Smooth muscle cell (in vitro differentiated cells): ENCODE data around the gene LIN28A. TPM values are rescaled to one million over a fixed set of nuclear protein-coding genes. Genes with fewer than 3 reads are reported as not detected.
A peak's percentile ranks its signal among the peaks of the same experiment; 100 is the strongest.
"Not testable (repeated sequence)": the region's sequence is repeated elsewhere in the genome, so short reads cannot be mapped to it uniquely, and the experiment has no call there.

Source experiments
- DNase-seq: peaks from one replicate; lab custom pipeline; 2025; ENCODE audit not compliant: unreplicated experiment; lab: John Stamatoyannopoulos, UW
- H2AFZ ChIP-seq: fragments of 200-600 bp; sonication (generic); 2 replicates; pipeline ENCODE4 v1.6.0; 2016; ENCODE audit warnings: antibody characterized with exemption, low read depth, mild to moderate bottlenecking
- H3F3A ChIP-seq: fragments of 200-600 bp; sonication (generic); 2 replicates; pipeline ENCODE4 v1.6.0; 2017; ENCODE audit warnings: antibody characterized with exemption, low read depth
- H3K27ac ChIP-seq: fragments of 200-600 bp; sonication (generic); 2 replicates; pipeline ENCODE4 v1.5.1; 2016; ENCODE audit warnings: low read depth, mild to moderate bottlenecking
- H3K27me3 ChIP-seq: fragments of 200-600 bp; sonication (generic); 2 replicates; pipeline ENCODE4 v1.6.1; 2016; ENCODE audit warnings: low read depth, mild to moderate bottlenecking
- H3K36me3 ChIP-seq: fragments of 200-600 bp; sonication (generic); 2 replicates; pipeline ENCODE4 v1.5.1; 2016; ENCODE audit warnings: low read depth
- H3K4me1 ChIP-seq: fragments of 200-600 bp; sonication (generic); 2 replicates; pipeline ENCODE4 v1.5.1; 2016; ENCODE audit warnings: low read depth
- H3K4me2 ChIP-seq: fragments of 200-600 bp; sonication (generic); 2 replicates; pipeline ENCODE4 v1.6.0; 2016; ENCODE audit warnings: mild to moderate bottlenecking
- H3K4me3 ChIP-seq: fragments of 200-600 bp; sonication (generic); 2 replicates; pipeline ENCODE4 v1.5.1; 2016; ENCODE audit warnings: mild to moderate bottlenecking
- H3K79me2 ChIP-seq: fragments of 200-600 bp; sonication (generic); 2 replicates; pipeline ENCODE4 v1.6.0; 2016; ENCODE audit warnings: low read depth, mild to moderate bottlenecking
- H3K9ac ChIP-seq: fragments of 200-600 bp; sonication (generic); 2 replicates; pipeline ENCODE4 v1.6.0; 2016; ENCODE audit warnings: low read depth
- H3K9me3 ChIP-seq: fragments of 200-600 bp; sonication (generic); replicated peaks from 2 replicates; pipeline ENCODE4 v1.5.1; 2016; ENCODE audit warnings: low read depth
- H4K20me1 ChIP-seq: fragments of 200-600 bp; sonication (generic); 2 replicates; pipeline ENCODE4 v1.6.0; 2016; ENCODE audit warnings: low read depth
- CTCF ChIP-seq: fragments of 200-600 bp; sonication (generic); IDR thresholded peaks from 2 replicates; pipeline ENCODE4 v1.5.1; 2017; ENCODE audit warnings: borderline replicate concordance, mild to moderate bottlenecking, antibody characterized with exemption; ENCODE audit not compliant: insufficient read depth, poor library complexity, severe bottlenecking
- WGBS: methylation state at CpG from one replicate; pipeline ENCODE4 v1.1.7; 2016; ENCODE audit warnings: low lambda C conversion rate; 5-methylcytosine and 5-hydroxymethylcytosine counted together
- polyA plus RNA-seq: library from polyadenylated mRNA; unstranded; fragments of >200 nt; fragmentation: Nextera tagmentation; extraction: Ambion mirVana; gene quantifications from 2 replicates; pipeline ENCODE4 v1.2.1, GENCODE V29; 2016
- total RNA-seq: library from RNA; depleted of rRNA; stranded (reverse); fragments of >200 nt; gene quantifications from 2 replicates; pipeline ENCODE4 v1.2.3, GENCODE V29; 2014

Gene LIN28A
- total and polyA plus RNA-seq, 2 experiments from 2014 or later = 0.08 TPM; not detected in 1

DNA sequence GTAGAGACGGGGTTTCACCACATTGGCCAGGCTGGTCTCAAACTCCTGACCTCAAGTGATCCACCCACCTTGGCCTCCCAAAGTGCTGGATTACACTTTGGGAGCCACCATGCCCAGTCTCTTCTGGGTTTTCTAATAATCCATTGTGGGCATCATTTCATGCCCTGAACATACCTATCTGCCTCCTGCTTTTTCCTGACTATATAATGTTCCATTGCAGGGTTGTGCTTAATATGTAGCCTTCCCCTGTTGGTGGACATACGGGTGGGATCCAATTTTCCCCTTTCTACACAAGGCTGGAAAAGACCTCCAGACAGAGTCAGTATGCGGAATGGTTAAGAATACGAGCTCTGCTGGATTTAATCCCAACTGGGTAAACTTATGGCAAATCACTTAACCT lies 34.6 kb upstream of the LIN28A start:
- no peaks in the 10 kb centered on the region for H3K36me3 ChIP-seq
- no peak for DNase-seq
- TF ChIP-seq CTCF = no peak
- no peaks in the 10 kb centered on the region for H3K4me1 ChIP-seq
- no peaks in the 10 kb centered on the region for H3K79me2 ChIP-seq
- no peak overlapping the region for H3K4me2 ChIP-seq
- H3K4me3 ChIP-seq = no peak overlapping the region
- peaks cover 6% of the 10 kb centered on the region for H3F3A ChIP-seq
- no peaks in the 10 kb centered on the region for H3K9me3 ChIP-seq
- 97% methylated on average over 4 of the region's 4 CpGs for WGBS
- no peak overlapping the region for H3K9ac ChIP-seq
- no peak overlapping the region for H3K27ac ChIP-seq
- H2AFZ ChIP-seq = no peak overlapping the region
- H3K27me3 ChIP-seq = no peaks in the 10 kb centered on the region
- H4K20me1 ChIP-seq = no peaks in the 10 kb centered on the region

GRCh38 chr1:26378088-26378878 lies 32.3 kb upstream of the LIN28A start:
- no peaks in the 10 kb centered on the region for H3K79me2 ChIP-seq
- no peaks in the 10 kb centered on the region for H3K9me3 ChIP-seq
- no peaks in the 10 kb centered on the region for H3K36me3 ChIP-seq
- H3K4me3 ChIP-seq = no peak overlapping the region
- no peaks in the 10 kb centered on the region for H4K20me1 ChIP-seq
- H2AFZ ChIP-seq = no peak overlapping the region
- H3K4me1 ChIP-seq = no peaks in the 10 kb centered on the region
- DNase-seq = no peak
- H3K27ac ChIP-seq = peak overlapping the region; percentile 74
- no peak overlapping the region for H3K9ac ChIP-seq
- no peak for TF ChIP-seq CTCF
- H3F3A ChIP-seq = peaks cover 6% of the 10 kb centered on the region
- 36% methylated on average over 5 of the region's 5 CpGs for WGBS
- no peaks in the 10 kb centered on the region for H3K27me3 ChIP-seq
- peak overlapping the region; percentile 48 for H3K4me2 ChIP-seq

GRCh38 chr1:26378879-26379251 lies 31.8 kb upstream of the LIN28A start:
- Histone ChIP-seq H3K27ac (no peak overlapping the region), H3K27me3 (no peaks in the 10 kb centered on the region), H4K20me1 (no peaks in the 10 kb centered on the region), H3K36me3 (no peaks in the 10 kb centered on the region), H2AFZ (no peak overlapping the region), H3F3A (peaks cover 6% of the 10 kb centered on the region), H3K79me2 (no peaks in the 10 kb centered on the region), H3K9me3 (no peaks in the 10 kb centered on the region), H3K4me1 (no peaks in the 10 kb centered on the region), H3K9ac (no peak overlapping the region), H3K4me2 (no peak overlapping the region), H3K4me3 (no peak overlapping the region)
- 99% methylated on average over 3 of the region's 3 CpGs for WGBS
- TF ChIP-seq CTCF = no peak
- no peak for DNase-seq

GRCh38 chr1:26384076-26384475 lies 26.5 kb upstream of the LIN28A start:
- TF ChIP-seq CTCF = no peak
- no peaks in the 10 kb centered on the region for H3K36me3 ChIP-seq
- no peak for DNase-seq

GRCh38 chr1:26385063-26385462 lies 25.6 kb upstream of the LIN28A start:
- H3K4me1 ChIP-seq, H3K4me3 ChIP-seq, DNase-seq, H2AFZ ChIP-seq, H3K79me2 ChIP-seq, H3K9me3 ChIP-seq, H3K27ac ChIP-seq, H3K36me3 ChIP-seq, H3F3A ChIP-seq, H3K9ac ChIP-seq, H4K20me1 ChIP-seq, H3K27me3 ChIP-seq: not testable (repeated sequence)
- WGBS = 98% methylated on average over 3 of the region's 3 CpGs
- peak overlapping the region; percentile 73 for H3K4me2 ChIP-seq

More at GRCh38 chr1:26384076-26384475, 26.5 kb upstream of the LIN28A start:
- Histone ChIP-seq H3K9ac (no peak overlapping the region), H3K4me3 (no peak overlapping the region), H4K20me1 (no peaks in the 10 kb centered on the region), H3F3A (no peaks in the 10 kb centered on the region), H3K27ac (no peak overlapping the region), H2AFZ (no peak overlapping the region), H3K27me3 (no peaks in the 10 kb centered on the region), H3K4me2 (no peak overlapping the region), H3K9me3 (no peaks in the 10 kb centered on the region), H3K4me1 (peaks cover 9% of the 10 kb centered on the region), H3K79me2 (no peaks in the 10 kb centered on the region)
- WGBS = 91% methylated on average over 3 of the region's 3 CpGs
